IMR-90 (cell line): ENCODE data around the gene GADL1. TPM values are rescaled to one million over a fixed set of nuclear protein-coding genes. Genes with fewer than 3 reads are reported as not detected.

ENCODE experiments used
- ATAC-seq: fragments of 200-7000 bp; cut with Tn5 transposase; 2 replicates; pipeline ENCODE4 v1.9.1; 2020; ENCODE audit warnings: low read depth, mild to moderate bottlenecking, moderate library complexity
- BruUV-seq: library from RNA; stranded (reverse); fragments of 400-500 nt; replicated peaks from 2 replicates; lab custom pipeline; 2021; lab: Mats Ljungman, UMichigan
- CTCF ChIA-PET: fragments of 300-600 bp; formaldehyde crosslinking; extraction: SDS; loops from one replicate; lab custom pipeline; 2021; ENCODE audit warnings: antibody characterized with exemption; lab: Yijun Ruan, JAX
- POLR2A ChIA-PET: fragments of 300-600 bp; sonication (Branson Sonifier 250); formaldehyde crosslinking; loops from one replicate; lab custom pipeline; 2022; ENCODE audit warnings: antibody characterized with exemption; ENCODE audit not compliant: unreplicated experiment; lab: Charles Lee
- DNase-seq: peaks from one replicate; pipeline ENCODE4 v3.0.0; 2013
- H2AFZ ChIP-seq: replicated peaks from 2 replicates; pipeline ENCODE3; 2013; ENCODE audit warnings: low read length, mild to moderate bottlenecking; ENCODE audit not compliant: poor library complexity
- H2AK5ac ChIP-seq: 2 replicates; pipeline ENCODE4 v1.6.1; 2013; ENCODE audit warnings: low read depth, low read length, inconsistent platforms
- H2AK9ac ChIP-seq: replicated peaks from 2 replicates; pipeline ENCODE3; 2013; ENCODE audit warnings: mild to moderate bottlenecking, low read depth, low read length, moderate library complexity; ENCODE audit not compliant: poor library complexity
- H2BK120ac ChIP-seq: 2 replicates; pipeline ENCODE4 v1.6.1; 2013; ENCODE audit warnings: low read depth, low read length, inconsistent platforms
- H2BK15ac ChIP-seq: 3 replicates; pipeline ENCODE4 v1.6.1; 2013; ENCODE audit warnings: low read depth, low read length, inconsistent platforms
- H2BK20ac ChIP-seq: 2 replicates; pipeline ENCODE4 v1.6.1; 2013; ENCODE audit warnings: low read depth, mild to moderate bottlenecking, inconsistent platforms, low read length, moderate library complexity
- H2BK5ac ChIP-seq: 2 replicates; pipeline ENCODE4 v1.6.1; 2013; ENCODE audit warnings: mild to moderate bottlenecking, low read depth, low read length, inconsistent platforms; ENCODE audit not compliant: poor library complexity, severe bottlenecking
- H3K14ac ChIP-seq: replicated peaks from 2 replicates; pipeline ENCODE4 v1.6.1; 2013; ENCODE audit warnings: low read depth, low read length, inconsistent platforms
- H3K18ac ChIP-seq: 2 replicates; pipeline ENCODE4 v1.6.1; 2013; ENCODE audit warnings: low read depth, low read length, control low read depth
- H3K23ac ChIP-seq: 2 replicates; pipeline ENCODE4 v1.6.1; 2013; ENCODE audit warnings: low read depth, low read length, inconsistent platforms
- H3K27ac ChIP-seq: 2 replicates; pipeline ENCODE4 v1.5.1; 2013; ENCODE audit warnings: mild to moderate bottlenecking, control low read depth, low read length; ENCODE audit not compliant: insufficient read depth
- H3K27me3 ChIP-seq: 2 replicates; pipeline ENCODE4 v1.6.1; 2013; ENCODE audit warnings: low read length; ENCODE audit not compliant: control insufficient read depth, insufficient read depth
- H3K36me3 ChIP-seq: 2 replicates; pipeline ENCODE4 v1.6.1; 2013; ENCODE audit warnings: low read length, mixed read lengths; ENCODE audit not compliant: control insufficient read depth, insufficient read depth
- H3K4ac ChIP-seq: 2 replicates; pipeline ENCODE4 v1.6.1; 2013; ENCODE audit warnings: low read depth, low read length, inconsistent platforms
- H3K4me1 ChIP-seq: 2 replicates; pipeline ENCODE4 v1.6.1; 2013; ENCODE audit warnings: low read length, mixed read lengths; ENCODE audit not compliant: control insufficient read depth, insufficient read depth
- H3K4me2 ChIP-seq: 2 replicates; pipeline ENCODE4 v1.6.1; 2013; ENCODE audit warnings: low read depth, mild to moderate bottlenecking, control low read depth, low read length, moderate library complexity
- H3K4me3 ChIP-seq: 2 replicates; pipeline ENCODE4 v1.5.1; 2013; ENCODE audit warnings: low read depth, mild to moderate bottlenecking, control low read depth, low read length, moderate library complexity; ENCODE audit not compliant: insufficient read depth
- H3K56ac ChIP-seq: 2 replicates; pipeline ENCODE4 v1.6.1; 2013; ENCODE audit warnings: low read length, inconsistent platforms; ENCODE audit not compliant: insufficient read depth; ENCODE audit errors: extremely low read depth
- H3K79me1 ChIP-seq, 2 experiments: 2 replicates each; pipeline ENCODE4 v1.6.1; 2013; ENCODE audit warnings: low read length in 2 of 2, inconsistent platforms in 1 of 2, low read depth in 1 of 2
- H3K9ac ChIP-seq: 2 replicates; pipeline ENCODE4 v1.6.1; 2013; ENCODE audit warnings: low read depth, low read length, control low read depth
- H3K9me1 ChIP-seq: 2 replicates; pipeline ENCODE4 v1.6.1; 2013; ENCODE audit warnings: low read length, inconsistent platforms; ENCODE audit not compliant: insufficient read depth
- H3K9me3 ChIP-seq: 2 replicates; pipeline ENCODE4 v1.6.1; 2013; ENCODE audit warnings: low read length; ENCODE audit not compliant: control insufficient read depth, insufficient read depth
- H4K20me1 ChIP-seq: 2 replicates; pipeline ENCODE4 v1.6.1; 2013; ENCODE audit warnings: low read length, inconsistent platforms; ENCODE audit not compliant: insufficient read depth
- H4K5ac ChIP-seq: 2 replicates; pipeline ENCODE4 v1.6.1; 2013; ENCODE audit warnings: mild to moderate bottlenecking, low read depth, low read length, control low read depth
- H4K8ac ChIP-seq, 2 experiments: 2 replicates each; pipeline ENCODE4 v1.6.1; 2013; ENCODE audit warnings: low read depth in 2 of 2, low read length in 2 of 2, control low read depth in 1 of 2, inconsistent platforms in 1 of 2
- H4K91ac ChIP-seq: 2 replicates; pipeline ENCODE4 v1.6.1; 2013; ENCODE audit warnings: low read depth, low read length, inconsistent platforms; ENCODE audit not compliant: insufficient read depth
- RCOR1 ChIP-seq: IDR thresholded peaks from 2 replicates; pipeline ENCODE4 v1.6.1; 2012; ENCODE audit warnings: mild to moderate bottlenecking, low read length, improper control_type of control experiment; ENCODE audit not compliant: insufficient replicate concordance
- RFX5 ChIP-seq: IDR thresholded peaks from 2 replicates; pipeline ENCODE4 v1.8.0; 2012; ENCODE audit warnings: low read depth, mild to moderate bottlenecking, low read length, moderate library complexity
- USF2 ChIP-seq: fragments of 150-350 bp; IDR thresholded peaks from 2 replicates; pipeline ENCODE4 v1.6.1; 2017; ENCODE audit warnings: mild to moderate bottlenecking, antibody characterized with exemption, low read length, low read depth
- WGBS, 2 experiments: methylation state at CpG; one replicate each; pipeline versions ENCODE4 v1.1.5 to v1.1.7; 2013; ENCODE audit warnings: missing lambda C conversion rate in 2 of 2; ENCODE audit not compliant: insufficient read length in 1 of 2; ENCODE audit errors: extremely low coverage in 2 of 2; 5-methylcytosine and 5-hydroxymethylcytosine counted together
- dilution Hi-C: fragments of 300-500 bp; cut with HindIII; formaldehyde crosslinking; loops from one replicate; pipeline ENCODE4 v1.14.3; 2018; ENCODE audit warnings: low sequenced_read_pairs; ENCODE audit not compliant: unreplicated experiment
- in situ Hi-C: fragments of 300-500 bp; cut with MboI; formaldehyde crosslinking; loops from 3 replicates; pipeline ENCODE4 v1.14.3; 2019; ENCODE audit warnings: low sequenced_read_pairs, inconsistent platforms, mixed read lengths
- intact Hi-C: fragments of 100-400 bp; cut with micrococcal nuclease; formaldehyde crosslinking; loops from 2 replicates; pipeline ENCODE4 v1.10.0; 2022
- polyA plus RNA-seq, 3 experiments: library from polyadenylated mRNA; depleted of rRNA; stranded (reverse); fragments of >200 nt; gene quantifications; 2 replicates each; pipeline ENCODE4 v1.2.3, GENCODE V29; 2012; ENCODE audit warnings: low replicate concordance in 1 of 3
- total RNA-seq: library from RNA; depleted of rRNA; stranded (reverse); fragments of >200 nt; gene quantifications from 2 replicates; pipeline ENCODE4 v1.2.3, GENCODE V29; 2012

Gene GADL1
- total and polyA plus RNA-seq, 2 of the 4 experiments (the other 2 are of a cell fraction): not detected

DNA sequence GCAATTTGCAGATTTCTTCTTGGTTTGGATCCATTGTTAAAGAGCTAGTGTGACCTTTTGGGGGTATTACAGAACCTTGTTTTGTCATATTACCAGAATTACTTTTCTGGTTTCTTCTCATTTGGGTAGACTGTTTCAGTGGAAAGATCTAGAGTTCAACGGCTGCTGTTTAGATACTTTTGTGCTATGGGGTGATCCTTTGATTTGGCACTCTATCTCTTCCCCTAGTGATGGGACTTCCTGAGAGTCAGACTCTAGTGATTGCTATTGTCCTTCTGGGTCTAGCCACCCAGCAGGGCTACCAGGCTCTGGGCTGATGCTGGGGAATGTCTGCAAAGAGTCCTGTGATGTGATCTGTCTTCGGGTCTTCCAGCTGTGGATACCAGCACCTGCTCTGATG is 46.3 kb upstream of the GADL1 start:
- in situ Hi-C loops (no loop called here), dilution Hi-C loops (no loop called here), intact Hi-C loops (loop anchor here (5.0 kb wide), 1 partner anchor 153 kb away; no protein-coding TSS in a partner anchor)
- Histone ChIP-seq H2BK120ac (no peak overlapping the region), H3K14ac (no peak overlapping the region), H3K23ac (no peak overlapping the region), H3K4me2 (no peak overlapping the region), H2AK9ac (no peak overlapping the region), H4K91ac (no peak overlapping the region), H3K4ac (no peak overlapping the region), H2BK20ac (no peak overlapping the region), H2BK5ac (no peak overlapping the region), H2BK15ac (no peak overlapping the region), H3K18ac (no peak overlapping the region), H4K8ac (no peak overlapping the region), H3K4me3 (no peak overlapping the region), H4K5ac (no peak overlapping the region), H2AFZ (no peak overlapping the region), H3K9me1 (no peaks in the 10 kb centered on the region), H3K27ac (no peak overlapping the region), H3K79me1 (no peaks in the 10 kb centered on the region), H3K27me3 (no peaks in the 10 kb centered on the region), H2AK5ac (no peak overlapping the region), H3K9me3 (no peaks in the 10 kb centered on the region), H3K36me3 (no peaks in the 10 kb centered on the region), H3K4me1 (no peaks in the 10 kb centered on the region), H4K20me1 (no peaks in the 10 kb centered on the region), H3K9ac (no peak overlapping the region), H3K56ac (no peak overlapping the region)
- POLR2A ChIA-PET: no interaction called here
- TF ChIP-seq RCOR1: no peak
- TF ChIP-seq USF2: no peak
- TF ChIP-seq RFX5: no peak
- CTCF ChIA-PET: no interaction called here
- ATAC-seq (no peak), DNase-seq (no peak)
- no TSS peak for BruUV-seq
- no CpG with 5 or more reads among the region's 2 CpGs for WGBS, 2 experiments
